HCT116 (cell line): ENCODE data around the gene CD82. TPM values are rescaled to one million over a fixed set of nuclear protein-coding genes. Genes with fewer than 3 reads are reported as not detected.

Source experiments
- ATAC-seq: fragments of 200-7000 bp; cut with Tn5 transposase; 2 replicates; pipeline ENCODE4 v1.9.1; 2020; ENCODE audit warnings: mild to moderate bottlenecking, moderate library complexity
- BruUV-seq: library from RNA; stranded (reverse); fragments of 400-500 nt; replicated peaks from 2 replicates; lab custom pipeline; 2021; lab: Mats Ljungman, UMichigan
- CTCF ChIA-PET: fragments of 300-600 bp; sonication (Branson Sonifier 250); formaldehyde crosslinking; loops from one replicate; lab custom pipeline; 2021; ENCODE audit warnings: antibody characterized with exemption; lab: Charles Lee
- POLR2A ChIA-PET: fragments of 300-600, 350-600 bp; sonication (Branson Sonifier 250); formaldehyde crosslinking; loops from one replicate; lab custom pipeline; 2021; ENCODE audit warnings: antibody characterized with exemption; lab: Charles Lee
- RAD21 ChIA-PET, 2 experiments: fragments of 300-600 bp; sonication (Branson Sonifier 250); formaldehyde crosslinking; loops; one replicate each; lab custom pipeline; 2023; ENCODE audit warnings: low total read pairs in 2 of 2; ENCODE audit not compliant: uncharacterized antibody in 2 of 2, unreplicated experiment in 2 of 2, low non-redundant PET in 1 of 2; lab: Charles Lee
- DNase-seq: peaks from one replicate; pipeline ENCODE4 v3.0.0-alpha.2; 2010; ENCODE audit warnings: low read depth, low spot score
- H2AFZ ChIP-seq: fragments of 200-600 bp; shearing (Covaris generic), sonication (generic); 2 replicates; pipeline ENCODE4 v1.6.1; 2017; ENCODE audit warnings: low read depth, mixed run types, mixed read lengths, antibody characterized with exemption, low read length; ENCODE audit not compliant: poor library complexity, severe bottlenecking
- H3K27ac ChIP-seq: 2 replicates; pipeline ENCODE4 v1.5.1; 2012; ENCODE audit warnings: low read depth, low read length
- H3K27me3 ChIP-seq: fragments of 200-600 bp; sonication (generic); 2 replicates; pipeline ENCODE4 v1.6.1; 2016; ENCODE audit warnings: mixed run types, low read length, mixed read lengths; ENCODE audit not compliant: insufficient read depth
- H3K36me3 ChIP-seq, 2 experiments: fragments of 200-500 bp in 1 of 2; fragments of 200-600 bp in 1 of 2; sonication (Bioruptor generic) in 1 of 2; sonication (generic) in 1 of 2; 2 replicates each; pipeline versions ENCODE4 v1.5.1 to v1.6.1; 2014 to 2016; ENCODE audit warnings: low read length in 2 of 2, inconsistent platforms in 1 of 2, mixed read lengths in 1 of 2, mixed run types in 1 of 2; ENCODE audit not compliant: insufficient read depth in 2 of 2, control insufficient read depth in 1 of 2
- H3K4me1 ChIP-seq, 2 experiments: fragments of 200-600 bp in 1 of 2; sonication (generic) in 1 of 2; 2 replicates each; pipeline versions ENCODE4 v1.5.1 to v1.6.1; 2012 to 2017; ENCODE audit warnings: low read length in 2 of 2, inconsistent platforms in 1 of 2, mild to moderate bottlenecking in 1 of 2, mixed read lengths in 1 of 2, mixed run types in 1 of 2, moderate library complexity in 1 of 2; ENCODE audit not compliant: insufficient read depth in 2 of 2, control insufficient read depth in 1 of 2
- H3K4me2 ChIP-seq: fragments of 200-600 bp; sonication (generic); 2 replicates; pipeline ENCODE4 v1.6.1; 2017; ENCODE audit warnings: mixed run types, low read length, mixed read lengths
- H3K4me3 ChIP-seq, 2 experiments: fragments of 200-600 bp in 1 of 2; sonication (generic) in 1 of 2; replicated peaks in 1 of 2; 2 replicates each; pipeline ENCODE4 v1.5.1; 2011 to 2016; ENCODE audit warnings: low read length in 2 of 2, control low read depth in 1 of 2, low read depth in 1 of 2, mild to moderate bottlenecking in 1 of 2, mixed read lengths in 1 of 2, mixed run types in 1 of 2
- H3K79me2 ChIP-seq: fragments of 200-600 bp; sonication (generic); 2 replicates; pipeline ENCODE4 v1.6.1; 2017; ENCODE audit warnings: mild to moderate bottlenecking, mixed run types, low read length, moderate library complexity, mixed read lengths; ENCODE audit not compliant: insufficient read depth
- H3K9ac ChIP-seq: fragments of 200-600 bp; sonication (generic); 2 replicates; pipeline ENCODE4 v1.6.1; 2016; ENCODE audit warnings: low read length, mixed read lengths
- H3K9me2 ChIP-seq: fragments of 200-600 bp; sonication (generic), shearing (Covaris generic); 2 replicates; pipeline ENCODE4 v1.6.1; 2017; ENCODE audit warnings: mixed run types, mild to moderate bottlenecking, moderate library complexity; ENCODE audit not compliant: insufficient read depth
- H3K9me3 ChIP-seq, 2 experiments: fragments of 200-500 bp in 1 of 2; fragments of 200-600 bp in 1 of 2; sonication (Bioruptor generic) in 1 of 2; sonication (generic) in 1 of 2; 2 replicates each; pipeline ENCODE4 v1.6.1; 2014 to 2017; ENCODE audit warnings: low read length in 2 of 2, mixed read lengths in 2 of 2, inconsistent platforms in 1 of 2, low read depth in 1 of 2, mild to moderate bottlenecking in 1 of 2, mixed run types in 1 of 2, moderate library complexity in 1 of 2; ENCODE audit not compliant: control insufficient read depth in 1 of 2, insufficient read depth in 1 of 2
- H4K20me1 ChIP-seq: fragments of 200-600 bp; sonication (generic), shearing (Covaris generic); 2 replicates; pipeline ENCODE4 v1.6.1; 2017; ENCODE audit warnings: mixed run types, mild to moderate bottlenecking, moderate library complexity; ENCODE audit not compliant: insufficient read depth
- ATF3 ChIP-seq: IDR thresholded peaks from 2 replicates; pipeline ENCODE4 v1.6.1; 2012
- CBX3 ChIP-seq: IDR thresholded peaks from 2 replicates; pipeline ENCODE4 v1.6.1; 2012; ENCODE audit warnings: low read depth
- CEBPB ChIP-seq: IDR thresholded peaks from 2 replicates; pipeline ENCODE4 v1.6.1; 2012; ENCODE audit warnings: low read depth
- CTCF ChIP-seq, 3 experiments: fragments of 200-600 bp in 1 of 3; sonication (generic) in 1 of 3; IDR thresholded peaks in 2 of 3; conservative IDR thresholded peaks in 1 of 3; 2 replicates each; pipeline ENCODE4 v1.5.1; 2012 to 2017; ENCODE audit warnings: low read depth in 2 of 3, low read length in 2 of 3, antibody characterized with exemption in 1 of 3, borderline replicate concordance in 1 of 3, control low read depth in 1 of 3, mild to moderate bottlenecking in 1 of 3, mixed read lengths in 1 of 3, mixed run types in 1 of 3, moderate library complexity in 1 of 3; ENCODE audit not compliant: insufficient read depth in 1 of 3
- EZH2 ChIP-seq: fragments of 200-600 bp; sonication (generic); IDR thresholded peaks from 2 replicates; pipeline ENCODE4 v1.6.1; 2017; ENCODE audit warnings: antibody characterized with exemption, mixed run types
- EZH2phosphoT487 ChIP-seq: fragments of 200-600 bp; IDR thresholded peaks from 2 replicates; pipeline ENCODE4 v1.6.1; 2018; ENCODE audit warnings: antibody characterized with exemption, borderline replicate concordance
- FOSL1 ChIP-seq: IDR thresholded peaks from 2 replicates; pipeline ENCODE4 v1.6.1; 2012; ENCODE audit warnings: low read depth
- JUND ChIP-seq: IDR thresholded peaks from 2 replicates; pipeline ENCODE4 v1.6.1; 2012
- POLR2A ChIP-seq: IDR thresholded peaks from 2 replicates; pipeline ENCODE4 v1.7.0; 2011; ENCODE audit warnings: borderline replicate concordance; ENCODE audit not compliant: insufficient read depth, insufficient read length; ENCODE audit errors: extremely low read depth
- POLR2AphosphoS5 ChIP-seq: IDR thresholded peaks from 2 replicates; pipeline ENCODE4 v1.6.1; 2011; ENCODE audit warnings: mild to moderate bottlenecking, low read depth, low read length, moderate library complexity
- RAD21 ChIP-seq: IDR thresholded peaks from 2 replicates; pipeline ENCODE4 v1.6.1; 2012; ENCODE audit warnings: low read depth, mild to moderate bottlenecking
- SIN3A ChIP-seq: IDR thresholded peaks from 2 replicates; pipeline ENCODE4 v1.6.1; 2012; ENCODE audit warnings: low read depth
- SP1 ChIP-seq: IDR thresholded peaks from 2 replicates; pipeline ENCODE4 v1.6.1; 2012; ENCODE audit warnings: low read depth
- SRF ChIP-seq: IDR thresholded peaks from 2 replicates; pipeline ENCODE4 v1.6.1; 2012; ENCODE audit warnings: low read depth
- TCF7L2 ChIP-seq: IDR thresholded peaks from 2 replicates; pipeline ENCODE4 v1.7.0; 2011; ENCODE audit warnings: borderline replicate concordance, inconsistent platforms; ENCODE audit not compliant: insufficient read depth, insufficient read length; ENCODE audit errors: extremely low read depth
- YY1 ChIP-seq: IDR thresholded peaks from 2 replicates; pipeline ENCODE4 v1.6.1; 2011; ENCODE audit warnings: low read length, low read depth, moderate library complexity, mild to moderate bottlenecking; ENCODE audit not compliant: insufficient replicate concordance; ENCODE audit errors: extremely low read depth
- ZFX ChIP-seq: fragments of 450-650 bp; IDR thresholded peaks from 2 replicates; pipeline ENCODE4 v1.6.1; 2017
- ZNF274 ChIP-seq: fragments of 200-500 bp; sonication (Bioruptor generic); IDR thresholded peaks from 2 replicates; pipeline ENCODE4 v1.6.1; 2014; ENCODE audit warnings: mild to moderate bottlenecking, low read depth, low read length, inconsistent platforms
- intact Hi-C: fragments of 100-400 bp; cut with micrococcal nuclease; formaldehyde crosslinking; loops from 2 replicates; pipeline ENCODE4 v1.10.0; 2022
- total RNA-seq: library from RNA; stranded (reverse); gene quantifications from one replicate; pipeline ENCODE4 v1.2.1, GENCODE V29; 2021; ENCODE audit not compliant: unreplicated experiment
- TF ChIP-seq, protein P1 (sequence below): IDR thresholded peaks from 2 replicates; pipeline ENCODE4 v1.6.1; 2012
- TF ChIP-seq, protein P2 (sequence below): IDR thresholded peaks from 2 replicates; pipeline ENCODE4 v1.6.1; 2011; ENCODE audit warnings: mild to moderate bottlenecking, low read length, moderate library complexity; ENCODE audit not compliant: insufficient replicate concordance; ENCODE audit errors: extremely low read depth

The CD82 gene
- total RNA-seq, 1 experiment from 2014 or later: 16.7 TPM

GRCh38 chr11:44555031-44555800 lies 10.2 kb upstream of the CD82 start:
- Histone ChIP-seq H3K4me3 (no peak overlapping the region), H3K4me2 (no peak overlapping the region), H2AFZ (no peak overlapping the region), H3K27ac (no peak overlapping the region), H4K20me1 (no peaks in the 10 kb centered on the region), H3K9ac (no peak overlapping the region), H3K4me1 (peaks cover 0 to 6% of the 10 kb centered on the region in 2 experiments; a peak in 2 of 4 replicates), H3K27me3 (no peaks in the 10 kb centered on the region), H3K9me2 (no peaks in the 10 kb centered on the region), H3K79me2 (no peaks in the 10 kb centered on the region), H3K36me3 (no peaks in the 10 kb centered on the region), H3K9me3 (no peaks in the 10 kb centered on the region)
- intact Hi-C loops: no loop called here
- CTCF ChIA-PET: interaction anchor here (0.9 to 4.2 kb wide), 2 partner anchors 10 to 62 kb away, joined by 3 to 138 read pairs; partner anchors contain the start of gene CD82
- ATAC-seq: no peak
- POLR2A ChIA-PET: interaction anchor here (1.3 kb wide), 1 partner anchor 62 kb away, joined by 3 read pairs; no protein-coding TSS in a partner anchor
- RAD21 ChIA-PET: interaction anchor here (0.7 to 3.0 kb wide), 3 partner anchors 61 to 62 kb away, joined by 3 to 19 read pairs (median 4); no protein-coding TSS in a partner anchor
- BruUV-seq: no TSS peak
- TF ChIP-seq, protein P1, sequence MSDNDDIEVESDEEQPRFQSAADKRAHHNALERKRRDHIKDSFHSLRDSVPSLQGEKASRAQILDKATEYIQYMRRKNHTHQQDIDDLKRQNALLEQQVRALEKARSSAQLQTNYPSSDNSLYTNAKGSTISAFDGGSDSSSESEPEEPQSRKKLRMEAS: no peak
- TF ChIP-seq EZH2phosphoT487 (no peak), CTCF (IDR thresholded peaks at IDR 0.05 in 2 of 3, conservative IDR thresholded peaks at IDR 0.05 in 1 of 3; ENCODE audit: borderline replicate concordance in 1 of 3, insufficient read depth in 1 of 3, low read depth in 2 of 3, low read length in 2 of 3) (no peak), EZH2 (no peak), JUND (no peak), ATF3 (no peak), TCF7L2 (no peak), SIN3A (no peak), RAD21 (no peak), SP1 (no peak), SRF (no peak), YY1 (no peak), POLR2A (no peak), ZFX (no peak), POLR2AphosphoS5 (no peak), CEBPB (no peak), CBX3 (no peak), FOSL1 (no peak), ZNF274 (no peak)
- TF ChIP-seq, protein P2, sequence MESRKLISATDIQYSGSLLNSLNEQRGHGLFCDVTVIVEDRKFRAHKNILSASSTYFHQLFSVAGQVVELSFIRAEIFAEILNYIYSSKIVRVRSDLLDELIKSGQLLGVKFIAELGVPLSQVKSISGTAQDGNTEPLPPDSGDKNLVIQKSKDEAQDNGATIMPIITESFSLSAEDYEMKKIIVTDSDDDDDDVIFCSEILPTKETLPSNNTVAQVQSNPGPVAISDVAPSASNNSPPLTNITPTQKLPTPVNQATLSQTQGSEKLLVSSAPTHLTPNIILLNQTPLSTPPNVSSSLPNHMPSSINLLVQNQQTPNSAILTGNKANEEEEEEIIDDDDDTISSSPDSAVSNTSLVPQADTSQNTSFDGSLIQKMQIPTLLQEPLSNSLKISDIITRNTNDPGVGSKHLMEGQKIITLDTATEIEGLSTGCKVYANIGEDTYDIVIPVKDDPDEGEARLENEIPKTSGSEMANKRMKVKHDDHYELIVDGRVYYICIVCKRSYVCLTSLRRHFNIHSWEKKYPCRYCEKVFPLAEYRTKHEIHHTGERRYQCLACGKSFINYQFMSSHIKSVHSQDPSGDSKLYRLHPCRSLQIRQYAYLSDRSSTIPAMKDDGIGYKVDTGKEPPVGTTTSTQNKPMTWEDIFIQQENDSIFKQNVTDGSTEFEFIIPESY: no peak
- TF ChIP-seq, all 23 proteins: peak for 0
- no peak for DNase-seq
